GM21737 (cell line): Measurements from ENCODE around the gene MGMT.

Experiments
- ATAC-seq: cut with Tn5 transposase; IDR thresholded peaks from one replicate; pipeline ENCODE4 v1.9.1; 2021; ENCODE audit warnings: mild to moderate bottlenecking, moderate library complexity; ENCODE audit not compliant: unreplicated experiment

The MGMT gene

DNA sequence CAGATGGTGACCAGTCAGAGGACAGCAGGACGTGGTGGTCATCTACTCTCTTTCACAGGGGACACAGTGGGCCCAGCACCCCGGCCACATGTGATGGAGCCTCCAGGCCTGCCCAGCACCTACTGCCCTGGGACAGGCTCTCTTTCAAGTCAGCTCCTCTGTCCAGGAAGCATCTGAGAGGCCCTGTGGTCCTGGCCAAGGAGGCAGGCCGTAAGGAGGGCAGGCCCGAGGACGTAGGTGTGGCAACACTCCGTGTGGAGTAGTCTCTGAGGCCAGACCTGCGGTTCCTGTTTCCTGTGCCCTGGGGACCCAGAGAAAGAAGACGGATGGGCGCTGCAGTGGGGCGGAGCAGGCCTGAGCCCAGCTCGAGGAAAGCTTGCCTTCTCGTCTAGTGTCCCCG lies 317.9 kb downstream of the MGMT start:
- no peak for ATAC-seq

- no peak for ATAC-seq
These were observed 318.5 kb downstream of the MGMT start for GRCh38 chr10:129785536-129785981.

DNA sequence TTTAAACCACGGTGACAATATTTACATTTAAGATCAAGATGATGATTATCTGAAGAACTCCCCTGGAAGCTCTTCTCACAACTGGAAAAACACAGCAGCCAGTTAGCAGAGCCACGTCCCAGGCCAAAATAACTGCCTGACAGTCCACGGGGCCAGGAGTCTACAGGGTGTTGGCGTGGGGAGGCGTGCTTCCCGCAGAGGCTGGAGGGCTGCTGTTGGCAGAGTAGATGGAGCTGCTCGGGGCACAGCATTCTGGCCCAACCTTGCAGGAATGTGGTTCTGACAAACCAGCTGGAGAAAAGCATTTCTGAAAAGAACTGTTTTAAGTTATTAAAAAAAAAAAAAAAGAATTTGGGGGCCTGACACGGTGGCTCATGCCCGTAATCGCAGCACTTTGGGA lies 319.2 kb downstream of the MGMT start:
- ATAC-seq, result no peak

- no peak for ATAC-seq
These were observed 320.5 kb downstream of the MGMT start for GRCh38 chr10:129787557-129787956.

DNA sequence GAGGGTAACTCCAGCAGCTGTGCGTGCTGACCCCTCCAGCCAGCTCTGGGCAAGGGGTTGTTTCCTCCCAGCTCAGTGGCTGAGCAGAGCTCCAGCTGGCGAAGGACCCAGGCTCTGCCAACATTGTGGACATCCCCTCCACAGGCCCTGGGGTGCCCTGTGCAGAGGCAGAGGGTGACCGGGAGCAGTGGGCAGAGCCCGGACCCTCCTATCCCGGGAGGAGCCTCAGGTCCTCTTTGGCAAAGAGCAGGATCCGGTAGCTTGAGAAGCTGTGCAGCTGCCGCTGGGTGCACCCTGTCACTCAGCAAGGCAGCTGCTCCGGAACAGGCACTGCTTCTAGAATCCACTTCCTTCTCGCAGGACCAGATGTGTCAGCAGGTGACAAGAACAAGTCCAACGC lies 321.2 kb downstream of the MGMT start:
- no peak for ATAC-seq

- ATAC-seq, result no peak
These were observed 323.8 kb downstream of the MGMT start for GRCh38 chr10:129790715-129791446.

DNA sequence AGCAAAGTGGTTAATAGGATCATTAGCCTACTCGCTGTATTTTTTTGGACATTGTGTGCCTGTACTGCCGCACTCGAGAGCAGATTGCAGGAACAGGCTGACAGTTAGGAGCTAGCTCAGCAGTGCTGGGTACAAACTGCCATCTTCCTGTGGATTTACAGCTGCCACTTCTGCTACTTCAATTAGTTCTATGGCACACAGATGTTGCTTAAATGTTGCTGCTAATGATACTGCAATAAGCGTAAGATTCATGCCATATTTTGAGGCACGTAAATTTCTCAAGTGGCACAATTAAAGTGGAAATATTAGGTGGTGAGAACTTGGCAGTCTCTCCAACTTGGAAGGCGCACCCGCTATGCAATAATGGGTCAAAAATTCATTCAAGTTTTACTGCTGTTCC lies 325.1 kb downstream of the MGMT start:
- no peak for ATAC-seq

DNA sequence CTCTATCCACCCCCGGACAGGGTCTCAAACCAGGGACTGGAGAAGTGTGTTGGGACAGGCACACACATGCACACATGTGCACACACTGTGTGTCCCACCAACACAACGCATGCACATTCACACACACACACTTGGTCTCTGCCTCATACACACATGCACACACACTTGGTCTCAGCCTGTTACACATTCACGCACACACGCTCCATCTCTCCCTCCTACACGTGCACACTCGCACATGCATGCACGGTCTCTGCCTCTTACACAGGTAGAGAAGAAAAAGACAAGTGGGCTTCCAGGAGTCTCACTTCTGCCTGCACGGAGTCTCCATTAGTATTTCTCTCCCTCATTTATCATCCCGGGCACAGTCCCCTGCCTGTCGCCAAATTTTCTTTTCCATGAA lies 325.8 kb downstream of the MGMT start:
- ATAC-seq, result no peak

GRCh38 chr10:129793479-129793878 lies 326.4 kb downstream of the MGMT start:
- no peak for ATAC-seq

DNA sequence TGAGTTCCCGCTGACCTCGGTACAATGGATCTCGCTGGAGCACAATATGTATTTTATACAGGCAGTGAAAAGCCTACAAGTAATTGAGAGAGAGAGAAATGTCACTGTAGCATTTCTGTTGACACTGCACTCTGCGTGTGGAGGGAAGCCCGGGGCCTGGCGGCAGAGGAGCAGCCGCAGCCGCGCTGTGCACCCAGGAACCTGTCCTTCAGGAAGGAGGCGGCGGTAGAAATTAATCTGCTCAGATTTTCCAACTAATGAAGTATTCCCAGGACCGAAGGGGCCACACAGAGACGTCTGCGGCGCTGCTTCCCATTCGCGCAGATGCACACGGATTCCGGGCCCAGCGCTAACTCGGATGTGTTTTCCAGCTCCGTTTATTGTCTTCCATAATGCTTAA lies 327.0 kb downstream of the MGMT start:
- no peak for ATAC-seq

DNA sequence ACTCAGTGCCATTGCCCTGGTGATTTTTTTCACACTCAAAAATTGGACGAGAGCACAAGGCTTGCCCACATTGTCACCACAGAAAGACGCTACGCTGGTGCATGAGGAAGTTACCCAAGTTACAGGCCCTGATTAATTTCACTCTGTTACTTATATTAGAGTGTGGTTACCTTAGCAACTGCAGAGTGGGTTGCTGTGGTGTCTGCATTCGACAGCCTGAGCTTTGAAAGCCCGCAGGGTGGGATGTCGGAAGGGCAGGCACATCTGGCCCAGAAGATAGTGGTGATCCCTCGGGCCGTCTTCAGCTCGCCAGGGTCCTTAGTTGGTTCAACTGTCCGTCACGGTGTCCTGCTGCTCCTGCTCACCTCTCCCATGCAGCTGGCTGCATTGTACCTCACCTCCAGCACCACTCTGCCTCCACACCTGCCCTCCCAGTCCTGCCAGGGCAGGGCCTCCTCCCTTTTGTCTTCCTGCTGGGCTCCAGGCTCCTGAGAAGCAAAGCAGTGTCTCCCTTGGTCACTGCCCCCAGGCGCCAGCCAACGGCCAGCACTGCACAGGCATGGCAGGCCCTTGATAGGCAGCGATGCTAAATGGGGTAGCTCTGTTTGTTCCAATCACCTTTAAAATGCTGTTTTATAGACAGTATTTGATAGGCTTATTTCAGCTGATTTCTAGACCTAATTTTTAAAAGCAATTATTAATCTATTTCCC lies 329.8 kb downstream of the MGMT start:
- ATAC-seq, result no peak

- ATAC-seq, result no peak
These were observed 332.9 kb downstream of the MGMT start for GRCh38 chr10:129799942-129800341.

DNA sequence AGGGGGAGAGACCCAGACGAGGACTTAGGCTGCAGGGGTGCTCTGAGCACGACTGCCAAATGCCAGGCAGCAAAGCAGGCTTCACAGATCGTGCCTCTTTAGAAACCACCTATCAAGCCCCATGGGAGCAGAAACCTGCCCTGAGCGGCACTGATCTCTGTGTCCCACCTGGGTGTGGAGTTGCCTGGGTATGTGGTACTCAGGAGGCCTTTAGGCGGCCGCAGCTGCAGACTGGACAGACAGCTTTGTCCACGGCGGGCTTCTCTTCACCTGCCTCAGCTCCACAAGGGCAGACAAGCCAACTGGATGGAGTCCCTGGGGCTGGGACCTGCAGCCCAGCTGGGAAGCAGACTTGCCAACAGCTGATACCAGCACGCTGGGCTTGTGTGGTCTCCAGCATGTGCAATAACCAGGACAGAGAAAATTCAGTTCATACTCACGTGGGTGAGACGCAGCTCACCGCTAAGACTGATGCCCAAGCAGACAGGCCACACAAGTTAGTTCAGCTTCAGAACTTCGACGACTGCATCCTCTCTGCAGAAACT lies 333.8 kb downstream of the MGMT start:
- ATAC-seq, result no peak

- ATAC-seq, result no peak
These were observed 340.2 kb downstream of the MGMT start for GRCh38 chr10:129807211-129807610.

DNA sequence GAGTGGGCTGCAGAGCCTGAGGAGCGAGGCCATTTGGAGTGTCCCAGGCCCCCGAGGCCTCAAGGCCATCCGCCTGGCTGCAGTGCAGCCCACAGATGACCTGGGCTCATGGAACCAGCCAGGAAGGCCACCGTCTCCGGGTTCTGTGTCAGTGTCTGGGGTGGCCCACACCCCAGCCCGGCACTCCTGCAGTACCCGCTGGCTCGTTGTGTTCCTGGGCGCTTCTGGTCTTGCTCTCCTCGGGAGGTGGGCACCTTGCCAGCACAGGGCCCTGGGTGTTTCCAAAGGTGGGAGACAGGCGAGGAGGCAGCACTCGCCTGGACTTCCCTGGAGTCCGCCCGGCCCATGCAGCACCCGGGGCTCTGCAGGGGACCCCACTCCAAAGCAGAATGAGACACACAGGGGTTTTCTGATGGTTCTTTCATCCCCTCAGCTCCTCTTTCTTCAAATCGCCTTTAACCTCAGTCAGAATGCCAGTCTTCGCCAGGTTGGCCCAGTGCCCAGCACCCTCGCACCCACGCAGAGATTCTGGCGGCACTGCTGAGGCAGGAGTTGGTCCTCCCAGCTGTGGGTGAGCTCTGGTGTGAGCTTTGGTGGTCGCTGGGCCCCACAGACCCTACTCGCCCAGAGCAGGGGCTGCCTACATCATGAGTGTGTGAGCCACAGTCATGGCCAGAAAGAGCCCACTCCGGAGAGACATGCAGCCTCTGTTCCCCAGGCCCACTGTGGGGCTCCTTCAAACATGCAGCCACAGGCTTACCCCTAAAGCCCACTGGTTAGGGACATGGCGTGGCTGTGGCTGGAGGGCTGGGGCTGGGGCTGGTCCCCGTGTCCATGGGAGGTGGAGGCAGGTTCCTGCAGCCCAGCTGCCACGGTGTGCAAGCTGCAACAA lies 341.3 kb downstream of the MGMT start:
- no peak for ATAC-seq

DNA sequence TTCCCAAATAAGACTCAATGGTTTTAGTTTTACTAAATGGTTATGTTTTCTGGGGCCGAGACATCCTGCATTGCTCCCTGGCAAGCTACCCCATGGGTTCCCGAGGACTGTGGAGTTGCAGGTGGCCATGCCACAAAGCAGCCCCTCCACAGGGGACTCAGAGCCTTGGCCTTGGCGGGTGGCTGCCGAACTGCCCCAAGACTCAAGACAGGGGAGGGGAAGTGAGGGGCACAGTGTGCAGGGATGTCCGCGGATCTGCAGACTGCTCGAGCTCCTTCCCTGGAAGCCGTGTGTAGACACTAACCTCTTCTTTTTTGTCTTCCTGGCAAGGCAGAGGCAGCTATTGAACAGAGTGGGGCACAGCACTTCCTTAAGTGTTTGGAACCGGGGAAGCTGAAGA lies 342.4 kb downstream of the MGMT start:
- ATAC-seq, result no peak

DNA sequence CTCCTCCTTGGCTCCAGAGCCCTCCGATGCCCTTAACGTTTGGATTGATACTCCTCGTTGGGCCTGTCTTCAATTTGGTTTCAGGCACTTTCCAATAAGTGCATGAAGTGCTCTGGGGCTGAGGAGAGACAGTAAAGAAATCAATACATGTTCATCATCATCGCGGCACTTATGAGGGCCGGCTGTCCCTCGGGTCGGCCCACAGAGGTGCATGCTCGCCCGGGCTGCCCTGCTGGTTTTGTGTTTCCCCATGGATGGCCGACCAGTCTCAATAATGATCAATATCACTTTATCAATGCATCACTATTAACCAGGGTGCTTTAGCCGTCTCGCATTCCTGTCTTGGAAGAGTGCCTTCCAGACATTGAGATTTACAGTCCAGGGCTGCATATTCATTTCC lies 342.8 kb downstream of the MGMT start:
- ATAC-seq, result no peak

DNA sequence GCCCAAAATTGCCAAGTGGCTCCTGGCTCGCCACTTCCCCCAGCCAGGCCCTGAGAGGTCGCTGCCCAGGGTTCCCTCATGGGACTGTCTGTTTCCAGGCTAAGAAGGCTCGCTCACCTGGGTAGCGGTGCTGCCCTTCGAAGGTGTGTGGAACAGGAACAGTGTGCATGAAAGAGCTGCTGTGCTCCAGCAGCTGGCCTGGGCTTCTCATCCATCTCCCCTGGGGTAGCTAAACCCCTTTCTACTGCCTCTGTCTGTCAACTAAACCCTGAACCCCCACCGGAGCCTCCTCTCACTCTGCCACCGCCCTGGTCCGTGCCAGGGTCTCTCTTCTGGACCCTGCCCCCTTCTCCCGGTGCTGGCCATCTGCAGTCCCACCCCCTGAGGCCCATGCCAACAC lies 344.2 kb downstream of the MGMT start:
- ATAC-seq, result no peak

GRCh38 chr10:129812398-129812797 lies 345.4 kb downstream of the MGMT start:
- ATAC-seq, result no peak

DNA sequence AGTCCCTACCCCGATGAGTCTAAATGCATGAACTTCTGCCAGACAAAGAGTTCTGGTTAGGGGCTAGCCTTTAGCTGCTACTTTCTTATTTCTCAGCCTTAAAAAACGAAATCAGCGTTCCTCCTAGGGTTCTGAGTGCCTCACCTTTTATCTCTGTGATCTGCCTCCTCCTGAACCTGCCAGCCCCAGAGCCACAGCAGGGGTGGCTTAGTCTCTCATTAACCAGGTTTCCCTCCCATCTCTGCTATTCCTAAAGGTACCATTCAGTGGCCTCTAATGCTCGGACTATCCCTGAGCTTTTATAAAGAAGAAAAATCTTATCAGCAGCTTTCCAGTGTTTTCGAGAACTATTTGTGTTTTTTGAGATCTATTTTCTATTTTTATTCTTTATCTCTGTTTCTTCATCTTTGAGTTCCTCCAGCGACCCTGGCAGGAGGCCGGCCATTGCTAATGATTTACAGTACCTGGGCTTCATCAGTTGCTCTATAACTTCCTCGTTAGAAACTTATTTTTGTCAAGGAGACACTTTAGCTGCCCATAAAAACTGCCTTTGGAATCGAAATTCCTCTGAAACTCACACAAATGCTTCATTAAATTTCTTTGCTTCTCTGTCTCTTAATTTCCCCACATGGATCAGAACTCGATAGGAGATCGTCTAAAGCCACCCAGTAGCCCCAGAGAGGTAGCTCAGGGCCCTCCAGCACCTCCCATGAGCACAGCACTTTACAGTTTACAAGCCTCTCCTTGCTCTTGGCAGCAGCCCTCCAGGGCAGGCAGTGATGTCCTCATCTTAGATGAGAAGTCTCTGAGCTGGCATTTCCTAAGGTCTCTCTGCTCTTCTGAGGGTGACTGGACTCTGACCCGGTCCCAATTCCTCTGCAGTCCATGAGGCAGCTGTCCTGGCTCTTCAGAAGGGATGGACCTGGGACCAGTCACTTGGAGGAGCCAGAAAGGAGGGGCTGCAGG lies 347.9 kb downstream of the MGMT start:
- ATAC-seq, result no peak
